Immature natural killer cell (primary cell): ENCODE data around the gene SGPP2. TPM values are rescaled to one million over a fixed set of nuclear protein-coding genes. Genes with fewer than 3 reads are reported as not detected.

ENCODE experiments used
- DNase-seq, 3 donors: peaks; one replicate each; pipeline ENCODE4 v3.0.0; 2022; ENCODE audit warnings: mixed read lengths in 1 of 3
- H3K27ac Mint-ChIP-seq, 6 donors: one replicate each; pipeline ENCODE4 v1.8.0; 2020; ENCODE audit warnings: mixed read lengths in 6 of 6, mild to moderate bottlenecking in 5 of 6, inconsistent platforms in 4 of 6, moderate library complexity in 3 of 6
- H3K27me3 Mint-ChIP-seq, 3 donors: one replicate each; pipeline ENCODE4 v1.8.0; 2020 to 2021; ENCODE audit warnings: low read depth in 3 of 3, mild to moderate bottlenecking in 3 of 3, mixed read lengths in 3 of 3, moderate library complexity in 3 of 3, inconsistent platforms in 1 of 3
- H3K36me3 Mint-ChIP-seq, 3 donors: one replicate each; pipeline ENCODE4 v1.8.0; 2020; ENCODE audit warnings: mixed read lengths in 3 of 3, inconsistent platforms in 2 of 3, mild to moderate bottlenecking in 2 of 3
- H3K4me1 Mint-ChIP-seq, 2 donors: one replicate each; pipeline ENCODE4 v1.8.0; 2020; ENCODE audit warnings: inconsistent platforms in 2 of 2, mild to moderate bottlenecking in 2 of 2, mixed read lengths in 2 of 2, moderate library complexity in 1 of 2
- H3K4me3 Mint-ChIP-seq, 5 donors: one replicate each; pipeline ENCODE4 v1.8.0; 2020; ENCODE audit warnings: mild to moderate bottlenecking in 5 of 5, mixed read lengths in 5 of 5, inconsistent platforms in 3 of 5, moderate library complexity in 3 of 5
- H3K9me3 Mint-ChIP-seq, 6 donors: one replicate each; pipeline ENCODE4 v1.8.0; 2020; ENCODE audit warnings: mild to moderate bottlenecking in 6 of 6, mixed read lengths in 6 of 6, inconsistent platforms in 4 of 6, moderate library complexity in 3 of 6
- polyA plus RNA-seq, 3 donors: library from polyadenylated mRNA; unstranded; fragments of 300-500 nt; fragmentation: Illumina TruSeq; gene quantifications; one replicate each; pipeline ENCODE4 v1.2.3, GENCODE V29; 2021

Gene SGPP2
- polyA plus RNA-seq, 3 donors from 2014 or later = not detected

GRCh38 chr2:222499226-222499625 lies 74.9 kb downstream of the SGPP2 start:
- no peak overlapping the region for H3K4me3 Mint-ChIP-seq
- no peak for DNase-seq

GRCh38 chr2:222504191-222504590 lies 79.8 kb downstream of the SGPP2 start:
- Mint-ChIP-seq H3K27ac (no peak overlapping the region), H3K9me3 (peaks cover 0 to 2% (median 0%) of the 10 kb centered on the region in 6 donors), H3K4me1 (no peaks in the 10 kb centered on the region), H3K36me3 (no peaks in the 10 kb centered on the region), H3K27me3 (peaks cover 0 to 2% (median 0%) of the 10 kb centered on the region in 3 donors), H3K4me3 (no peak overlapping the region)
- no peak for DNase-seq

More at GRCh38 chr2:222499226-222499625, 74.9 kb downstream of the SGPP2 start:
- peaks cover 0 to 5% (median 0%) of the 10 kb centered on the region in 3 donors for H3K27me3 Mint-ChIP-seq
- no peaks in the 10 kb centered on the region for H3K4me1 Mint-ChIP-seq
- no peak overlapping the region for H3K27ac Mint-ChIP-seq
- no peaks in the 10 kb centered on the region for H3K36me3 Mint-ChIP-seq
- peaks cover 0 to 4% (median 0%) of the 10 kb centered on the region in 6 donors for H3K9me3 Mint-ChIP-seq

DNA sequence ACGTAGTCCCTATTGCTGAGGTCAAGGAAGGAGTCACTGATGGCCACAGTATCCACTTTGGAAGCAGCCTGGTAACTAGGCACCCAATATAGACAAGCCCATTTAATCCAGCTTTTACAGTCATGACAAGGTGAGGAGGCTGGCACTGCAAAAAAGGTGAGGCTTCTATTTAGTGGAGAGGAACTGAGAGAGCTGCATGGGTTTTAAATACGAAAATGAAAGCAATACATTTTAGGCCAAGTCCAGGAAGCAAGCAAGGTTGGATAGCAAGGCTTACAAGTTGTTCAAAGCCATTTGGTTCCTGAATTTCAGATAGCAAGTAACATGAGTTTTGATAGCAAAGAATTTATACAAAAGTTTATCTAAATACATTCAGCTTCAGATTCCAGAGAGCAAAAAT lies 80.4 kb downstream of the SGPP2 start:
- Mint-ChIP-seq H3K4me1 (no peaks in the 10 kb centered on the region), H3K36me3 (no peaks in the 10 kb centered on the region), H3K9me3 (peaks cover 0 to 2% (median 0%) of the 10 kb centered on the region in 6 donors), H3K4me3 (peak overlapping the region in 1 of 5 donors; percentile 50), H3K27me3 (peaks cover 0 to 2% (median 0%) of the 10 kb centered on the region in 3 donors), H3K27ac (no peak overlapping the region)
- DNase-seq = no peak

GRCh38 chr2:222506230-222506935 lies 82.0 kb downstream of the SGPP2 start:
- no peak for DNase-seq
- Mint-ChIP-seq H3K36me3 (no peaks in the 10 kb centered on the region), H3K27ac (no peak overlapping the region), H3K9me3 (peaks cover 0 to 2% (median 0%) of the 10 kb centered on the region in 6 donors), H3K4me3 (no peak overlapping the region), H3K4me1 (no peaks in the 10 kb centered on the region), H3K27me3 (no peaks in the 10 kb centered on the region)

- Mint-ChIP-seq H3K36me3 (no peaks in the 10 kb centered on the region), H3K4me1 (no peaks in the 10 kb centered on the region), H3K27me3 (peaks cover 3 to 10% (median 4%) of the 10 kb centered on the region in 3 donors), H3K4me3 (no peak overlapping the region), H3K9me3 (peaks cover 0 to 7% (median 0%) of the 10 kb centered on the region in 6 donors), H3K27ac (no peak overlapping the region)
- DNase-seq = no peak
These were observed 90.6 kb downstream of the SGPP2 start for GRCh38 chr2:222514901-222515300.

DNA sequence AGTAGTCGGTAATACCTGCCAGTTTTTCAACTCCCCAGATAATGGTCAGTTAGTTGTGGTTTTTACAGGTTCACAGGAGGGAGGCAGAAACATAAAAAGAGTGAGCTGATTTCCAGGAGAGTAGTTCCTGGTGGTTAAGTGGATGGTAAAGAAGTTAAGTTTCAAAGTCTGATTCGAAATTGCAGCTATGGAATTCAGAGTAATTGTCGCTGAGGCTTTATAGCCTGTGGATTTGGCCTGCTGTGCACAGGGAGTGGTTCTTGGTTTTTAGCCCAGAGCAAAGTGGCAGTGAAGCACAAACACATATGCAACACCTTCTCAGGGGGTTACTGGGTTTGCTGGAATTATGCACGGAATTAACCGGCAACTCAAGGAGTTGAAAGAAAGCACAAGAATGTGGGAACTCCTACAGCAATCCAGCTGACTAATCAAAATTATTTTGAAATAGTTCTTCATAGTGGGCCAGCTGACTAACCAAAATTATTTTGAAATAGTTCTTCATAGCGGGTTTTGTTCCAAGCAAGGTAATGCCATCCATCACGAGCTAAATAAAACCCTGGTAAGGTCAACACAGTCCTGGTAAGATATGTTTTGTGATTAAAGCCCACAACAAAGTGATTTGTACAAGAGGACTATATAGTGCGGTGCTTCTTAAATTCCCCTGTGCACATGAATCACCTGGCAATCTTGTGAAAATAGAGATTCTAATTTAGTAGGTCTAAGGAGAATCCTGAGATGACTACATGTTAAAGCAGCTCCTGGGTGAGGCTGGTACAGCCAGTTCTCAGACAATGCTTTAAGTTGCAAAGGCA lies 94.4 kb downstream of the SGPP2 start:
- no peaks in the 10 kb centered on the region for H3K4me1 Mint-ChIP-seq
- H3K4me3 Mint-ChIP-seq = no peak overlapping the region
- no peaks in the 10 kb centered on the region for H3K9me3 Mint-ChIP-seq

GRCh38 chr2:222521099-222521498 lies 96.8 kb downstream of the SGPP2 start:
- no peaks in the 10 kb centered on the region for H3K36me3 Mint-ChIP-seq
- DNase-seq = no peak
- no peak overlapping the region for H3K27ac Mint-ChIP-seq
- no peak overlapping the region for H3K4me3 Mint-ChIP-seq
- no peaks in the 10 kb centered on the region for H3K4me1 Mint-ChIP-seq
- H3K27me3 Mint-ChIP-seq = peaks cover 2 to 5% (median 2%) of the 10 kb centered on the region in 3 donors
- no peaks in the 10 kb centered on the region for H3K9me3 Mint-ChIP-seq

More for the DNA sequence above, 94.4 kb downstream of the SGPP2 start:
- Mint-ChIP-seq H3K27me3 (peaks cover 2 to 10% (median 3%) of the 10 kb centered on the region in 3 donors), H3K27ac (no peak overlapping the region), H3K36me3 (no peaks in the 10 kb centered on the region)
- no peak for DNase-seq

DNA sequence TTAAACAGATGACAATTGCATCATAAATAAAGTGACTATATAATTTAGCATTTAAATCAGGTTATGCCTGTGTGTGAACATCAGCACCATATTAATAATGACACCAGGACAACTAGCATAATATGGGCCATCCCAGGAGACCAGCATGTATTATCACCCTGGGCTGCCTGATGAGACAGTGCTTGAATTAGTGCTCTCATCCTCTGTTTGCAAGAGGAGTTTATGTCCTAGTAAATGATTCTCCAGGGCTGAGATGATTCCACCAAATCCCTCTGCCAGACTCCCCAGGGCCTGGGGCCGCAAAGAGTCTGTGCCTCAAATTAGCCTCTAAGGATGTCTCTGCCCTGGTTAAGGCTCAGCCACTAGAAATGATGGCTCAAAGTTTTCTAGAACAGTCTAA lies 97.7 kb downstream of the SGPP2 start:
- H3K27me3 Mint-ChIP-seq = peaks cover 0 to 5% (median under 1%) of the 10 kb centered on the region in 3 donors
- no peaks in the 10 kb centered on the region for H3K9me3 Mint-ChIP-seq
- H3K36me3 Mint-ChIP-seq = no peaks in the 10 kb centered on the region
- H3K4me3 Mint-ChIP-seq = no peak overlapping the region
- DNase-seq = no peak
- no peaks in the 10 kb centered on the region for H3K4me1 Mint-ChIP-seq
- no peak overlapping the region for H3K27ac Mint-ChIP-seq

- no peaks in the 10 kb centered on the region for H3K9me3 Mint-ChIP-seq
- no peaks in the 10 kb centered on the region for H3K27me3 Mint-ChIP-seq
- no peak overlapping the region for H3K4me3 Mint-ChIP-seq
- no peaks in the 10 kb centered on the region for H3K36me3 Mint-ChIP-seq
- DNase-seq = no peak
- no peaks in the 10 kb centered on the region for H3K4me1 Mint-ChIP-seq
- no peak overlapping the region for H3K27ac Mint-ChIP-seq
These were observed 99.6 kb downstream of the SGPP2 start for GRCh38 chr2:222523783-222524544.

DNA sequence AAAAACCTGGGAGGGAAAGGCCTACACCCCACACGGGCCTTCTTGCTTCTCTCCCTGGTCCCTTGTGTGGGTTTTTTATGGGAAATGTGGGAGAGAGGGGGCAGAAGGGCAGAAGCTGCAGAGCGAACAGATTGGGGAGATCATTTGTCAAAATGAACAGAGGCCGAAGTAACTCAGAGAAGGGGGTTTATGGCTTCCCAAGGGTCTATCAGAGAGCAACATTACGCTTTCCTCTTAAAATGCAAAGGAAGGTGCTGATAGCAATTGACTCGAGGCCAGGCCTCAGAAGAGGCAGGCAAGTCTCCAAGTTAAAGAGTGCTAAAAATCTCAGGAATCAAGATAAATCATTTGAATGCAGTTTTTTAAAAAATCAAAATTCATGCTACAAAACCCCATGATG lies 101.5 kb downstream of the SGPP2 start:
- no peak overlapping the region for H3K4me3 Mint-ChIP-seq
- H3K27ac Mint-ChIP-seq = no peak overlapping the region
- no peaks in the 10 kb centered on the region for H3K9me3 Mint-ChIP-seq

DNA sequence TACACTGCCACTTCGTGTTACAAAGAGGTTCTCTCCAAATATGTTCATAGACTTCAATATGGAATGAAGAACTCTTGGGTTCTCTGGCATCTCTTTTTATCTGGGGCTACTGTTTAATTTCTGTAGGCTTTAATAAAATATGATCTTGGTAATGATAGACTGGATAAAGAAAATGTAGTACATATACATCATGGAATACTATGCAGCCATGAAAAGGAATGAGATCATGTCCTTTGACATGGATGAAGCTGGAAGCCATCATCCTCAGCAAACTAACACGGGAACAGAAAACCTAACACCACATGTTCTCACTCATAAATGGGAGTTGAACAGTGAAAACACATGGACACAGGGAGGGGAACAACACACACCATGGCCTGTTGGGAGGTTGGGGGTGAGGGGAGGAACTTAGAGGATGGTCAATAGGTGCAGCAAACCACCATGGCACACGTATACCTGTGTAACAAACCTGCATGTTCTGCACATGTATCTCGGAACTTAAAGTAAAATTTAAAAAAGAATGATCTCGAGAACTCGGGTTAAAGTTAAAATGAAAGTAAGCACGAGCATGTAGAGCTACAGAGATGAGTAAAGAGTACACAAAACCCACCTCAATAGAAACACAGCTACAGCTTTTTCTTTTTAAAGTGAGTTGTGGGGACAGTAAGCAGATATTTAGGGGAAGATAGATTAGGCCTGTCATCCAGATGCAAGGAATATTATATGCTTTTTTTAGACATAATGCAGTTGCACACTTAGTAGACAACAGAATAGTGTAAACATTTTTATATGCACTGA lies 102.3 kb downstream of the SGPP2 start:
- no peak overlapping the region for H3K27ac Mint-ChIP-seq
- H3K9me3 Mint-ChIP-seq = peaks cover 0 to 2% (median 0%) of the 10 kb centered on the region in 6 donors
- DNase-seq = no peak
- no peaks in the 10 kb centered on the region for H3K4me1 Mint-ChIP-seq
- no peaks in the 10 kb centered on the region for H3K36me3 Mint-ChIP-seq
- no peak overlapping the region for H3K4me3 Mint-ChIP-seq
- peaks cover 0 to 4% (median 0%) of the 10 kb centered on the region in 3 donors for H3K27me3 Mint-ChIP-seq

More for the DNA sequence above, 101.5 kb downstream of the SGPP2 start:
- H3K27me3 Mint-ChIP-seq = peaks cover 0 to 2% (median 0%) of the 10 kb centered on the region in 3 donors
- no peaks in the 10 kb centered on the region for H3K36me3 Mint-ChIP-seq
- no peaks in the 10 kb centered on the region for H3K4me1 Mint-ChIP-seq
- DNase-seq = no peak

DNA sequence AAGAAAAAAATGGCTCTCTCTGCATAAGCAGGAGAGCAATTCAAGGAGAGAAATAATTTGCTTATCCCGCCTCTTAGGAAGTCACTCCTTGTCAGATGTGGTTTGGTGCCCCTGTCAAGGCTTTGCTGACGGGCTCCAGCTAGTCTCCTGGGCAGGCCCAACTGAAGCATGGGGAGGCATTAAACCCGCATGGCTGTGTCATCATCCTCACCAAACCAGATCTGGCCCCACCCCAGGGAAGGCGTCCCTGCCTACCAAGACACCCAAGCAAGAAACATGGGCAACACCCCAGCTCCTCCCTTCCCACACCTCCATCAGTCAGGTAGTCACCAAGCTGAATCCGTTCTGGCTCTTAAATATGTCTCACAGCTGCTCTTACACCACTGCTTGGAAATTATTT lies 108.0 kb downstream of the SGPP2 start:
- H3K4me3 Mint-ChIP-seq = no peak overlapping the region
- no peaks in the 10 kb centered on the region for H3K4me1 Mint-ChIP-seq
- H3K9me3 Mint-ChIP-seq = peaks cover 0 to 2% (median 0%) of the 10 kb centered on the region in 6 donors
- no peaks in the 10 kb centered on the region for H3K36me3 Mint-ChIP-seq
- no peak for DNase-seq
- peaks cover 0 to 4% (median 4%) of the 10 kb centered on the region in 3 donors for H3K27me3 Mint-ChIP-seq
- no peak overlapping the region for H3K27ac Mint-ChIP-seq

GRCh38 chr2:222535477-222535876 lies 111.1 kb downstream of the SGPP2 start:
- Mint-ChIP-seq H3K9me3 (peaks cover 0 to 2% (median 0%) of the 10 kb centered on the region in 6 donors), H3K36me3 (no peaks in the 10 kb centered on the region), H3K27me3 (peaks cover 0 to 5% (median 4%) of the 10 kb centered on the region in 3 donors), H3K4me1 (no peaks in the 10 kb centered on the region), H3K27ac (no peak overlapping the region), H3K4me3 (no peak overlapping the region)
- no peak for DNase-seq
